HG02798 (cell line): Measurements from ENCODE around the gene UBL3.
A peak's percentile ranks its signal among the peaks of the same experiment; 100 is the strongest.

ENCODE experiments used
- ATAC-seq: cut with Tn5 transposase; IDR thresholded peaks from one replicate; pipeline ENCODE4 v1.9.1; 2021; ENCODE audit warnings: mild to moderate bottlenecking; ENCODE audit not compliant: unreplicated experiment, poor library complexity

The UBL3 gene

DNA sequence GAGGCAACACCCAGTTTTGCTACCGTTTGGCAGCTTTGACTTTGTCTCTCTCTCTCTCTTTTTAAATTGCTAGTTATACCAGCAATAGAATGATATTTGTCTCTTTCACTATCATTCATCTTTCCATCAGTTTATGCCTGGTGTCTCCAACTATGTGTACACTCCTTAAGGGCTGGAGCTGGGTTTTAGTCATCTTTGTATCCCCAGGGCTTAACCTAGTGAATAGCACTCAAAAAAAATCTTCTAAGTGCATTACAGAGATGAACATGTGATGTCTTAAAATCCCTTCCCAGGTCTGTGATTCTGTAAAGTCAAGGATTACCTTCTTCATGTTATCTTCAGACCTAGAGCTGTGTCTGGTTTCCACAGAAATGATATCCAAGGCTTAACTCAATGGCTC, 7.8 kb upstream of the UBL3 start:
- no peak for ATAC-seq

DNA sequence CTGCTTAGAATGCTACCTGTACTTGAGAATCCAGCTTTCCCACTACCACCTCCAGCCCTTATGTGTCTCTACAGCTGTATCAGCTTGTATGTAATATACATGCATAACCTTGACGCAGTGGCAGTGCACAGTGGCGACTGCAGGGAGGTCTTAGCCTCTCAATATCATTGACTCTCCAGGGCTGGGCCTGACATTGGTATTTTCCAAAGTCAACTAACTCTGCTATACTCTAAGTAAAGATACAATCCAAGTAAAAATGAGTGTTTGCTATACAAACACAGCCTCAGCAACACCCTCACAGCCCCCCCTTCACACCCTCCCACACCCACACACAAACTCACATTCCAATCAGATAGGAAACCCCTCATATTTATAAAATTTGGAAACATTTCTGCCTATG, 6.7 kb upstream of the UBL3 start:
- no peak for ATAC-seq

DNA sequence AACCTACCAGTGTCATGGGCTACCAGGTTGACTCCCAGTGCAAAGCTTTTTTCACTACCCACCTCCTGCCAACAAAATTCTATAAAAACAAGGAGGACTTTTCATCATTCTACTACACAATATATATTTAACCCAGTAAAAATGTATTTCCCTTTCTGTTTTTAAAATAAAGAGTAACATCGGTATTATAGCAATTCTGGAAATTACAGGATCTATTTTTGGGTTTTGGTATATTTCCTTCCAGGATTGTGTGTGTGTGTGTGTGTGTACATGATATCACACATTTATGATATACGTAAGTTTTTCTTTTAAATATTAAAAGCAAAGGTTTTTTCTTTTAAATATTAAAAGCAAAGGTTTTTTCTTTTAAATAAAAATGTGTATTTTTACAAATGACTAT, 6.0 kb upstream of the UBL3 start:
- ATAC-seq, result no peak

DNA sequence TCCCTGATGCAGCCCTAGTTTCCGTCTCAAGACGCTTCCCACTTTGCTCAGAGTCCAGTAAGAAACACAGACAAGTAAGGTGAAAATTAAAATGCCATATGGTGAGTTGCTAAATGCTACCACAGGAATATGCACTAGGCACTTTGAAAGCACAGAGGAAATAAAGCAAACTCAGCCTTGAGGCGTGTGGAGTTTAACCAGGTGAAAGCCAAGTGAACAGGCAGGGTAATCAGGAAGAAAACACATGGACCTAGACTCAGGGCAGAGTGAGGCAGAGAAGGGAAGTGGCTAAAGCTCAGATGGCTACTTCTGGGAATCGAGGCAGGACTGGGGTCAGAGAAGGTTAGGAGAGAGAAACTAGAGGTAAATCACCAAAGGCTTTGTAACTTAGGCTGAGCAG, 5.4 kb upstream of the UBL3 start:
- no peak for ATAC-seq

DNA sequence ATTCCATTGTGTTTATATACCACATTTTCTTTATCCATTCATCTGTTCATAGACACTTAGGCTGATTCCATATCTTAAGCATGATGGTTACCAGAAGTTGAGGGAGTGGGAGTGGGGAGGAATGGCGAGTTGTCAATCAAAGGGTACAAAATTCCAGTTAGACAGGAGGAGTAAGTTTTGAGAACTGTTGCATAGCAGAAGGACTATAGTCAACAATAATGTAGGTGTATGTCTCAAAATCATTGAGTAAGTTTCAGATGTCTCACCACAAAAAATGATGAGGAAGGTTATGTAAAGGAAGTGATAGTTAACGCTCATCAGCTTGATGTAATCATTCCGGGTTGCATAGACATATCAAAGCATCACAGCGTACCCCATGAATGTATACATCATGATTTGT, 4.6 kb upstream of the UBL3 start:
- no peak for ATAC-seq

DNA sequence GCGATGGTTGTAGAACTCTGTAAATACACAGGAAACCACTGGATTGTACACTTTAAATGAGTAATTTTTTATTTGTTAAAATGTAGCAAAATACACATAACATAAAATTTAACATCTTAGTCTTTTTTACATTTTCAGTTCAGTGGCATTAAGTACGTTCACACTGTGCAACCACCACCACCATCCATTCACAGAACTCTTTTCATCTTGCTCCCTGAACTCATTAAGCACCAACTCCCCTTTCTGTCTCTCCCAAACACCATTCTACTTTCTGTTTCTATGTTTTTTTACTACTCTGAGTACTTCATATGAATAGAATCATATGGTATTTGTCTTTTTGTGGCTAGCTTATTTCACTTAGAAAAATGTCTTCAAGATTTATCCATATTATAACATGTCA, 2.7 kb upstream of the UBL3 start:
- ATAC-seq, result no peak

DNA sequence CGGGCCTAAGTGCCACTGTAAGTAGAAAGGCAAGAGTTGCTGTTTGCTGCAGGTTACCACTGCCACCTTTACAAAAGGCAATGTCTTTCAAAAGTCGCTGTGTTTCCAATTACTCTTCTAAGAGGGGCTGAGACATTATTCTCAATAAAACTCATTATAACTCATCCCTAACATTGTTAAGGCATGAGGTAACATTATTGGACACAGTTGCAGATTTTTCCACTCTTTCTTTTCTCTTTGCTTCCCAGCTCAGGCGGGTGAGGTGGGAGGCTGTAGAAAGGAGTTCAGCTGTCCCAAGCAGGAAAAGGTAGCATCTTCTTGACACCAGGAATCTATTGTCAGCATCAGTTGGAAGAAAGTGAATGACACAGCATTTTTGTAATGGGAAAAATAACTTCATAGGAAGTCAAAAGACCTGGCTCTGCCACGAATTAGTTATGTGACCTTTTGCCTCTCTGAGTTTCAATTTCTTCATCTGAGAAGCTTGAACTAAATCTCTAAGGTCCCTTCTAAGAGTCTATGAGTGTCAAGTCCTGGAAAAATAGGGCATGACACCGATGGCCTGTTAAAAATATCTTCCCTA, 2.1 kb upstream of the UBL3 start:
- no peak for ATAC-seq

DNA sequence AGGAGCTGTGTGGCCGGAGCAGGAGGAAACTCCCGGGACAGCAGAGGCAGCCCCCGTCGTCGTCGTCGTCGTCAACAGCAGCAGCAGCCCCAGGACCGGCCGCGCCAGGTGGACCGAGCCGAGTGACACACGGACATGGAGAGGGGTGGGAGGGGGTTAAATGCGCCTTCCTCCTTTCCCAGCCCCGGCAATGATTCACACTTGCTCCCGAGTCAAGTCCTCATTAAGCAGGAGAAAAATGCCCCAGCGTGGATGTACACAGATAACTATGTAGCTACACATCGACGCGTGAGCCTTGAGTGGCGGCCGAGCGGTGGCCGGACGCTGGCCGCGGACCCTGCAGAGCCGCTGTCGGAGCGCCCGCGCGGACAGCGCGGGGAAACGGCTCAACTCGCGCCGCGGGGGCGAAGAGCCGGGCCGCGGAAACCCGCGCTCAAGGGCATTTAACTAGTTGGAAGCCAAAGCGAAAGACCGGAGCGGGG, 645 bp downstream of the UBL3 start:
- ATAC-seq, result peak; percentile 32

DNA sequence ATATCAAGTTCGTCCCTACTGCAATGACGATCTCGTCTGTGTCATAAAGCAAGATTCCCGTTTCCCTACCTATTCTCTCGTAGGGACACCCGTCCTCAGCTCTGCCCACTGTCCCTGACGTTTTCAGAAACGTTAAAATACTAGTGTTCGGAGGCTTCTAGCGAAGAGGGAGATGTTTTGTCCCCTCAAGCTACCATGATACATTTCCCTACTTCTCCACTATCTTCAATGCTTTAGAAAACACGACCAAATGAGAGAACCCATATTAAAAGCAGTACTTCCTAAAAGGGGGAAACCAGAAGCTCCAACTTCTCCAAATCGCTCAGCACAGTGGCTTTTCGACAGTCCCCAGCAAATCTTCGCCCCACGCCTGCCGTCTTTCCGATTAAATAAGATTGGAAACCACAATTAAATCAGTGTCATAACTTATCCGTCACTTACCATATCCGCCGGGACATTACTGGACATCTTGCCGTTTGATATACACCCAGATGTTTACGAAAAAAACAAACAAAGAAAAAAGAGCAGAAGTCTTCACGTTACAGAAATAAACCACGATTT, 1.3 kb downstream of the UBL3 start:
- no peak for ATAC-seq

DNA sequence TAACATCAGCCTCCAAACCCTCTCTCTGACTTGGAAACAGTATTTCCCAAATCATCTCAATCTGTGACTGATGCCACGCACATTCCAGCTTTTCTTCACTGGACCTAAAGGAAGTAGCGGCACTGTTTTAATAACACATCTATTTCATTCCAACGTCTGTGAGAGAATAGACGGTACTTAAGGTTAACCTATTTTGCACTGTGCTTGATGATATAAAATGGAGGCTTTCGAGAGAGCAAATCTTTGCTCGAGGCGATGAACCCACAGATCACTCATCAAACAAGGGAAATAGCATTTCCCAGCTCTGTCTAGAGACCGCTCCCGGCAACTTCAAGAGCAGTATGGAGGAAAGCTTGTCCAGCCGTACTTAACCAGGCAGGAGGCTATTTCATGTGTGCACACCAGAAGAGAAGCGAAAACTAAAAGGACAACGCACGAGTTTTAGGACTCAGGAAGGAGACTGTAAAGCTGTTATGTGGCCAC, 2.9 kb downstream of the UBL3 start:
- no peak for ATAC-seq

DNA sequence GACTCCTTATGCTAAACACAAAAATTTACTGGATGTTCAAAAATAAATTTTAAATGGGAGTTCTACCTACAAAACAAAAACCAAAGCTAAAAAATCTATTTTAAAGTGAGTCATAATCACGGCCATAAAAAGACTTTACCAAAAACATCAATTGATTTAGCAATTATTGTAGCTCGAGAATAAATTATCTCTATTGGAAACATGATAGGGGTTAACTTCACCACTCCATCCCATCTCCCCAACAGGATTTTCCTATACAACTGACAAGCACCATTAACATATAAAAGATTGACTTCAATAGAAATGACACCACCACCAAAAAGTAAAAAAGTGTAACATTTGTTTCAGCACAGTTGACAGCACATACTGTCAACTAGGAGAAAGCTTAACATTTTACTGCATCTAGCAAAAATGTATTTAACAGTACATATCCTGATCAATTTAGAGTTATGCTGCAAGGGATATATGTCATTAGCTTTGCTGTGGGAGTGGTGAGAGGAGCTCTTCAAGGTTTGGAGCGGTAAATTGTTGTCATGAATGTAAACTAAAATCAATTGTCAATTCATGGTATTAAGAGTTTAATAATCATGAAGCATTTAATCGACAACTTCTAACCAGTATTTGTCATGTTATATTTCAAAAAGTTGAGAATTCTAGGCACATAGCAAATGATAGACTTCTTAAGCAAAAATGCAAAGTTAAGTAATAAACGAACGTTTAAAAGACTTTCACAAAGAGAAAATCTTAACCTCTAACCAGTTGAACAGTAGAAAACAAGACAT, 3.8 kb downstream of the UBL3 start:
- no peak for ATAC-seq

DNA sequence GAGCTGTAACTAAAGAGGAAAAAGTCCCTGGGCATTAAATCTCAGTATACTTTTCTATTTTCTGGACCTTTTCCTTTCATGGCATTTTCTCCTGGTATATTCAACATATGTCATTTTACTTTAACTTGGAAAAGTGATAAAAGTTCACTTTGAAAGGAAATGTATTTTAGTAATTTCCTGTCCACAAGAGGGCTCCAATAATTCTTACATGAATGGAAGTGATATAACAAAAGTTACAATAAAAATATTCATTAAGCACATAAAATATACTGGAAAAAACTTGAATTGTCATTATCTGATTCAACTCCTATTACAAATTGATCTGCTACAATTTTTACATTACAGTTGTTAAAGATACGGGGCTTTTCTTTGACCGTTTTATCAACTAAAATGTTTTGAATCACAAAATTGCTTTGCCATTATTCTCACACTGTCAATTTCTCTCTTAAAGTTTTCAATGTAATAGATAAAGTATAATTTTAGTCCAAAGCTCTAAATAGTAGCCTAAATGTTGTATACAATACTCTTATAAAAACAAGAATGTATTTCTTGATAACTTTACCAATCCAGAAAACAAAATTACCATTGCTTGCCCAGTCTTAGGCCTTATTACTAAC, 4.9 kb downstream of the UBL3 start:
- no peak for ATAC-seq

DNA sequence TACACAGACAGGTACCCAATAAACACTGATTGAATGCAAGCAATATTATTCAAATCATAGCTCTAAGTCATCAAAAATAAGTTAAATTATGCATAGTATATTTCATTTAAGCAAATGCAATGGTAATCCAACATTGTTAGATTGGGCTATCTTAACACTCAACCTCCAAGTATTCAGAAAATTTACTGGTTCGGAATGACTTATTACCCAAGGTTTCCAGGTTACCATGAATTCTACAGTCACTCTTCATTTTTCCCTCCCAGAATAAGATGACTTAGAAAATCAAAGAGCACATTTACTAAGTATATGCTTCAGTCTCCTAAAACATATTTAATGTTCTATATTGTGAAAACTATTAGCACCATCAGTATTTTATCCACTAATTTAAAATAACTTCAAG, 6.0 kb downstream of the UBL3 start:
- no peak for ATAC-seq

DNA sequence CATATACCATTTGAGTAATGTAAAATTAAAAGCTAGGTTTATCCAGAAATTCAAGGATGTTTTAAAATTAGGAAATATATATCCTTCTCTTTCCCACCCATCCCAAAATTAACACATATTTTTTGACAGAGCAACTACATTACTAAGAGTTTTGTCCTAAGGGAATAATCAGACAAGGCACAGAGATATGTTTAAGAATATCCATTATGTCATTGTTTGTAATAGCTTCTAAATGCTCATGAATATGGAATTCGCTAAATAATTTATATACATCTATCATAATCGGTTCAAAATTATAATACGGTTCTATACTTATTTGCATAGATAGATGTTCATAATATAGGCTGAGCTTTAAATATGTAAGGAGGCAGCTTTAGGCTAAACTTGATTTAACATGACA, 9.8 kb downstream of the UBL3 start:
- no peak for ATAC-seq

DNA sequence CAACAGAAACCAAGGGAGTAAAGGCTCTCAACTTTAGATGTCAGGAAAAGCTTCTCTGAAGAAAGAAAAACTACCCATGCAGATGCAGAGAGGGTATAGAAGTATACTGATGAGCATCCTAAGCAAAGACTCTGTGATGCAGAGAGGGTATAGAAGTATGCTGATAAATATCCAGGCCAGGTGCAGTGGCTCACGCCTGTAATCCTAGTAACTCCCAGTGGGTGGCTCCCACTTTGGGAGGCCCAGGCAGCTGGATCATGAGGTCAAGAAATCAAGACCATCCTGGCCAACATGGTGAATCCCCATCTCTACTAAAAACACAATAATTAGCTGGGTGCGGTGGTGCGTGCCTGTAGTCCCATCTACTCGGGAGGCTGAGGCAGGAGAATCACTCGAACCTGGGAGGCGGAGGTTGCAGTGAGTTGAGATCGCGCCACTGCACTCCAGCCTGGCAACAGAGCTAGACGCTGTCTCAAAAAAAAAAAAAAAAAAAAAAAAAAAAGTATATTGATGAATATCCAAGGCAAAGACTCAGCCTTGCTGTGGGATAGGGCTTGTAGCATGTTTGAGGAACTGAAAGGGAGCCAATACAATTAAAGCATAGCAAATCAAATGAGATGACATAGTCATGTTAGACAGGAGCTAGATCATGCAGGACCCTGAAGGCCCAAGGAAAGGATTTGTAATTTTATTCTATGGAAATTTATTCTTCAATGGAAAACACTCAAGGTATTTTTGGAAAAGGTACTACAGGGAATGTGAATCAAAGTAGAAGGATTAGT, 14.9 kb downstream of the UBL3 start:
- ATAC-seq, result no peak

DNA sequence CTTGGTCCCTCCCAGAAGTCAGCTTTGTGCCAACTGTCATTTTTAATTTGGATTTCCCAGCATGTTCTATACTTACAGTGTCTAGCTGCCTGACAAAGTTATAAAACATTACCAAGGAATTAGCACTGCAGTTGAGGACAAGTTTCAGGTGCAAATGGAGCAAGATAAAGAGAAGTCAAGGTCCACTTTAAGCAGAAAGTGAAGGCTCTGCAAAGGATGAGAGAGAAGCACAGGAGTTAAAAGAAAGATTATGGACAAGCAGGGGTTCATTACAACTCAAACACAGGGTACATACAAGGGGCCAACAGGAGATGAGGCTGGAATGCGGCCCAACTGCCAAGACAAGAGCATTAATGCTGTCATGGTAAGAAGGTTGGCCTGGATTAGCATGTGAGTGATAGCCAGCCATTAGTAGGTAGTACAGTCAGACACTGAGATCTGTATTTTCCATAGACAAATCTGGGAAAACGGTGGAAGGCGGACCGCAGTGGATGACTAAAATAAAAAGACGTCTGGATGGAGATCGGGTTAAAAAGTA, 17.6 kb downstream of the UBL3 start:
- no peak for ATAC-seq

DNA sequence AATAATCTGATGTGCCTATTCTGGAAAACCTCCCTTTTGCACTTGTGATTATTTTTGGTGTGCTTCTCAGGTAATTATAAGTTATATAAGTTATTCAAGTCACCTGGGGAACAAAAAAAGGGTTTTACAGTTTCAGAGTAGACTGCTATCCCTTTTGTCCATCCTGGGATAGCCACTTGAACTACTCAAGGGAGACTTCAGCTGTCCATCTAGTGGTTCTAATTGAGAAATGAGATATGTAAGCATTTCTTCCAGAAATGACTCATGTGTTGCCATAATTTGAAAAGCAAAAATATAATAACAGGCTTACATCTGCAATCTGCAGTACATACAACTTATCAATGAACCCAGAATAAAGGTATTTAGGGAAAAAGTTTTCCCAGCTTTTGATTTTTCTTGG, 20.4 kb downstream of the UBL3 start:
- no peak for ATAC-seq

DNA sequence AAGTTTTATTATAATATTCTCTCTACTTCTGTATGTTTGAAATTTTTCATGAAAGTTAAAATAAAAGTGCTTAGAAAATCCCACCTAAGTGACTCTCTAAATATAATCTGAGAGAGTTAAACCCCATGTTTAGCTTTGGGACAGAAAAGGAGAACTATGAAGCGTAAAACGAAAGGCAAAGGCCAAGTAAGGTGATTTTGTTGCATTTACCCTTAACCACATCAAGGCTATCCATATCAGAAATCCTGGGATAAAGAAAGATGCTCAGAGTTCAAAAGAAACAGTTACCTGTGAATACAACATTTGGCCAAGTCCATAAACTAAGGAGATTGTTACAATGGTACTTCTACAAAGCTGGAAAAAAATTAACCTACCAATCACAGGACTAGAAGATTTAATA, 31.3 kb downstream of the UBL3 start:
- no peak for ATAC-seq

DNA sequence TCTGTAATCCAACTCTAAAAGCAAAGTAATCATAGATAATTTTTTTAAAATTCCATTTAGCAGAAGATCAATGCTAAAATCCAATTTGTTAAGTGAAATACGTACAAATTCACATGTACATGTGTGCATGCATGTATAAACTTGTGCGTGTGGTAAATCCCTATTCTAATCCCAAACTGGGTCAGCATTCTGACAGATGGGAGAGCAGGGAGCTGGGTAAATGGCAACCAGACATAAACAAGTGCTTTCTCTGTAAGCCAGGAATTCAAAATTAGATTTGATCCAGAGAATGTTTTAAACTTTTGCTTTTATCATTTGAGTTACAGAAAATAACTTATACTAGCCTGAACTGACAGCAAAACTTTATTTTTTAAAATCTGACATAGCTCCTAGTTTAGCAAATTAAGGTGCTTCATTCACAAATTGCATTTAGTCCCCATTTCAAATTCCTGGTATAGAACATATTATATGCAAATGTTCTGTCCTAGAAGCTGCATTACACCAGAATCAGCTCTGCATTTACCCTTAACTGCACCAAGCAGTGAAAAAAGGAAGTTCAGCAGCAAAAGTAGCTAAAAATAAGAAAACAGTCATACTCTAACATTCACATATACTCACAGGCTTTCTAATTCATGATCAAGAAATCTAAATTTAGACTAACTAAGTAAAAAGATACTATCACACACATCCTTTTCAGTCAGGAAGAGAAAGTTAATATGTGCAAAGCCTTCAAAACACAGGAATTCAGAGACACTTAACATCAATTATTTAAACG, 32.6 kb downstream of the UBL3 start:
- peak; percentile 91 for ATAC-seq

DNA sequence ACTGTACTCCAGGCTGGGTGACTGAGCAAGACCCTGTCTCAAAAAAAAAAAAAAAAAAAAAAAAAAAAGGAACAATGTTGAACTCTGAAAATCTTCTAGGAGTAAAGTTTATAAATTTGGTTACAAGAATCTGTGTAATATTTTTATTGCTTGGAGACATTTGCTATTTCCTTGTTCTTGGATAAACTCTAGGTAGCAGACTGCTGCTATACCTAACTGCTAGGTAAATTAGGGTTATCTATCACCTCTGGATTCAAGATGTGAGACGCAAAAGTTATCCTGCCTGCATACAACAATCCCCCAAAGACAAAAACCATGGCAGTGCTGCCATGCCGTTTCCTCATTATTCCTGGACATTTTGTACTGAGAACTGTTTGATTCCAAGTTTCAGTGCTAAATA, 33.7 kb downstream of the UBL3 start:
- no peak for ATAC-seq
